Measurements from ENCODE around the gene MPPED2.
"Not testable (repeated sequence)": the region's sequence is repeated elsewhere in the genome, so short reads cannot be mapped to it uniquely, and the experiment has no call there.

MPPED2 gene

GRCh38 chr11:30578406-30578805 lies 7.7 kb downstream of the MPPED2 start:
- no peak for DNase-seq

DNA sequence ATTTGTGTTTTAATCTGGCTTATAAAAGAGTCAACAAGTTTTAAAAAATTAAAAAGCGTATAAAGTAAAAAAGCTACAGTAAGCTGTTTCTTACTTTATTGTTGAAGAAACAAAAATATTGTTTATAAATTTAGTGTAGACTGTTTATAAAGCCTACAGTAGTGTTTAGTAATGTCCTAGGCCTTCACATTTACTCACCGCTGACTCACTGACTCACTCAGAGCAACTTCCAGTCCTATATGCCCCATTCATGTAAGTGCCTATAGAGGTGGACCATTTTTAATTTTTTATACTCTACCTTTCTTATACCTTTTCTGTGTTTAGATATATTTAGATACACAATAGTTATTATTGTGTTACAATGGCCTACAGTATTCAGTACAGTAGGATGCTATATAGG lies 12.2 kb downstream of the MPPED2 start:
- DNase-seq: no peak

- no peak for DNase-seq
These were observed 17.2 kb downstream of the MPPED2 start for GRCh38 chr11:30568931-30569330.

GRCh38 chr11:30567644-30568043 lies 18.5 kb downstream of the MPPED2 start:
- no peak for DNase-seq

GRCh38 chr11:30567120-30567519 lies 19.0 kb downstream of the MPPED2 start:
- DNase-seq: no peak

GRCh38 chr11:30566482-30566881 lies 19.7 kb downstream of the MPPED2 start:
- DNase-seq: no peak

DNA sequence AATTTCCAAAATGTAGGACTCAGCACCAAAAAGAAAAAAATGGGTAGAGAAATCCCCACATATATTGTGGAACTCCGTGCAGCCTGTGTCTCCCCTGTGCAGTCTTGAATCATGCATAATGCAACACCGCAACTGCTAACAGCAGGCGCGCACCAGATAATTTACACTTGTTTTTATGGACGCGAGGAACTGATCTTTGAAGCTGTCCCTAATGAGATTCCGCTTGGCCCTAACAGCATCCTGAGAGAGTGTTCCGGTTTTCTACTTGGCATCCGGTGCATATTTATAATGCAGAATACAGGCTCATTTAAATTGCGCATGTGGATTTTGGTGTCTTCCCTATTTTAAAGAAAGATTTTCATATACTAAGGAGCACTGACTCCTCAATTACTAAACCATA lies 21.1 kb downstream of the MPPED2 start:
- no peak for DNase-seq

- DNase-seq: no peak
These were observed 24.3 kb downstream of the MPPED2 start for GRCh38 chr11:30561691-30562415.

DNA sequence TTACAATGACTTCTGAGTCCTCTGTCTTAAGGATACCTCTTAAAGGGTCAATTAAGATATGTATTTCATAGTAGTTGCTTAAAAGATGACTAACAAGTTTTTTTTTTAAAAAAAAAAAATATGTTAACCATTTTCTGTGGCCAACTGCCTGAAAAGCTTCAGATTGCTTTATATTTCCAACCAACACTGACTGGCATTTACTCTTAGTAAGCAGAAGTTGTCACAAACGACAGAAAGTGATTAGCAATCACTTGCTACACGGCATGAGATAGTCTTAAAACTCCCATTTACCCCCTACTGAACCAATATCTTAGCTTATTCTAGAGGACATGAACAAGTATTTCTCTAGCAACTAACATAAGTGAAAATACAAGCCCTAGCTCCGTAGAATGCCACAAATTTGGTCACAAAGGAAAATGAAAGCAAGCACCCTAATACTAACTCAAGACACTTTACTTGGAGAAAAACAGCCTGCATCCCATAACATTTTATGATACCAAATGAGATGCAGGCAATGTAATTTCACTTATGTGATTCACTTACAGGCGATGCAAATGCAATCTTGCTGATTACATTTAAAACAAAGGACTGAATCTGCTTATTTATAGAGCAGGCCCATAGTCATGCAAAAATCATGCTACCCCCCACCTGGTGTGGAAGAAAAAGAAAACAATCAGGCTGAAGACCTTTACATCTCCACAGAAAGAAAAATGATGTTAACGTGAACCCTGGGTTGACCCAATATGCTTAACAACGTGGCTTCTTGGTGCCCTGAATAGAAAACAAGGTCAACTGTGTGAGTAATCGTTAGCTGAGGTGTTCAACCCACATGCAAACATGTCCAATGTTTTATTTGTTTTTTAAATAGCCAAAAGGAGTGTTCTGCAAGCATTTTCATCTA lies 25.7 kb downstream of the MPPED2 start:
- DNase-seq: no peak

- DNase-seq: no peak
These were observed 27.1 kb downstream of the MPPED2 start for GRCh38 chr11:30559004-30559403.

DNA sequence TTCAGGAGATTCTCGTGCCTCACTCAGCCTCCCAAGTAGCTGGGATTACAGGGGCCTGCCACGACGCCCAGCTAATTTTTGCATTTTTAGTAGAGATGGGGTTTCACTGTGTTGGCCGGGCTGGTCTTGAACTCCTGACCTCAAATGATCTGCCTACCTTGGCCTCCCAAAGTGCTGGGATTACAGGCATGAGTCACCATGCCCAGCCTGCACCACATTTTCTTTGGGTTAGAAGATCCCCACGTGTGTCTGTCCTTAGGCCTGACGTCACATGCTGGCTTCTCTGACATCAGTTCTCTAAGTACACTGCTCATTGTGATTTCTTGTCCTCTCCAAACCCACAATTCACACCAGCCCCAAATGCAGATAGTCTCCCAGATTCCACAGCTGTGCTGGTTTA lies 31.6 kb downstream of the MPPED2 start:
- not testable (repeated sequence) for DNase-seq

DNA sequence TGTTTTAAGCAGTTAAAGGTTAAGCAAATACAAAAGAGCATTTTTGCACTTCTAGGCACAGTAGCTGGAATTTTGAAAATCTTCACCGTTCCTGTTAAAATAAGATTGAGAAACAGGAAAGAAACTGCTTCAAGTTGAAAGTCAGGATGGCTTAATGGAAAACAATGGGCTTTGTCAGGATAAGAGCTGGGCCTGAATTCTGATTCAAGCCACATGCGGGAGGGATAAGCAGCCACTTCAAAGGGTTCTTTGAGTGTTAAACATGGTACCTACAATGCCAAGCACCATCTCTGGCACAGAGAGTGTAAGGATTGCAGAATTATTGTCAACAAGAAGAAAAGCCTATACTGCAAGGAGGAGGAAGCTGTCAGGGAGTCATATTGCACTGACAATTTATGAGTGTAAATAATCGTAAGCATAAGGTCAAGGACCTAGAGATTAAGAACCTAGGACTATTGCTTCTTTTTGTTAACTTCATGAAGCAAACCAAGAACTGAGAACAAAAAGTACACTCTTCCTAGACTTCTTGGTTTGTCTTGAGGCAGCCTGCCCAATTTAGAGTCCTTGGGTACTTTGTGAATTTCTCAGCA lies 32.5 kb downstream of the MPPED2 start:
- no peak for DNase-seq

- DNase-seq: no peak
These were observed 33.3 kb downstream of the MPPED2 start for GRCh38 chr11:30552839-30553238.

GRCh38 chr11:30550022-30550542 lies 36.1 kb downstream of the MPPED2 start:
- no peak for DNase-seq

DNA sequence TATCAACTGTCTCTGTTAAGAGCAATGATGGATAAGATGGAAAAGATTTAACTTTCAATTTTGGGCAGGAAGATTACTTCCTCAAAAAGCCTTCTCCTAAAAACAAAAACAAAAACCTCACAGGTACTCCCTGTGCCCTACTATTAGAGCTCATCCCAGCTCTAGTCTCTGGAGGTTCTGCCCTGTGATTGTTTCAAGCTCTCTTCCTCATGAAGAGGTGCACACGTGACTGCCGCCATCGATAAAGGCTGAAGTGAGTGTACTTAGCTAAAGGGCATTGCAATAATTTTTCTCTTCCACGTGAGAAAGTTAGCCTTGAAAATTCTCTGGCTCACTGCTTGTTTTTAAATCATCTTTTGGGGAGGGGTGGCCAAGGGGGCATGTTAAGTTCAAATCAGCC lies 36.6 kb downstream of the MPPED2 start:
- DNase-seq: no peak

GRCh38 chr11:30546334-30546733 lies 39.8 kb downstream of the MPPED2 start:
- no peak for DNase-seq

DNA sequence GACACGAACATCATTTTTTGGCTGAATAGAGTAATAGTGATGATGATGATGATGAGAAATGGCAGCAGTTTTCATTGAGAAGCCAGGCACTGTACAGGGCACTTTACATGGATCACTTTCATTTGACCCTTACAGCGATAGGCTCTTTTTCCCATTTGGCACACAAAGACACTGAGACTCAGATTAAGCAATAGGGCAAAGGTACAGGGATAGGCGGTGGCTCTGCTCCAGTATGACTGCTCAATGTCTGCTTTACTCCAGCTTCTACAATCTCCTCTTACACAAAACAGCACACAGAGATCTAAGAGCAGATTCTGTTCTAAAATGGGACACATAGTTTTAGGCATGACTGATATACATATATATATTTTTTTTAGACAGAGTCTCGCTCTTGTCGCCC lies 40.6 kb downstream of the MPPED2 start:
- DNase-seq: no peak

DNA sequence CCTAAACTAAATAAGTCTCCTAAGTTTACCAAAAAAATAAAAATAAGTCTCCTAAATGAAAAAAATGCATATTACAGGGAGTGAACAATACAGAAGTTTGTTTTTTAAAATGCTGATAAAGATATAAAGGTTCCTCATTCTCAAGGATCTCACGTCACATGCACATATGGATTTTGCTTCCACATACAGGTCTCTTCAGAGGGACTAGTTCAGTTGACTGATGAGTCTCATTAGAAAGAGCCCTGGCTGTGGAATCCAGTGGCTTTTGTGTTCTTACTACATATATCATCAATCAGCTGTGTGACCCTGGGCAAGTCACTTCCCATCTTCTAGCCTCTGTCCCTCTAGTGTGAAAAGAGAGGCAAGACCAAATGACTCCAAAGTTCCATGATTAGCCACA lies 43.1 kb downstream of the MPPED2 start:
- no peak for DNase-seq

DNA sequence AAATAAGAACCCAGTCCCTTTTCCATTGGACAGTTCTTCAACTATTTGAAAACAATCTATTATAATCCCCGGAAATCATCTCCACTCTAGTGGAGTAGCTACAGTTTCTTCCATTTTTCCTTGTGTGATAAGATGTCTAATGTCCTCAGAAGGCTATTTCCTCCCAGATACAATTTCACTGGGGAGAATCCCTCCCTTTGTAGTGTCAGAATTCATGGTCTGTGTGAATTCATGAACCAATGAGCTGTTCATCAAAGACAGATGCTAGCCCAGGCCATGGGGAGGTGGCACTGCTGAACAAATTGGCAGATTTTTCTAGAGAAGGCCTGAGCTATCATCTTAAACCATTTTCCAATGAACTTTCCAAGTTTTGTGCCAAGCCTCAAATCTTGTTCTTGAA lies 45.4 kb downstream of the MPPED2 start:
- no peak for DNase-seq

DNA sequence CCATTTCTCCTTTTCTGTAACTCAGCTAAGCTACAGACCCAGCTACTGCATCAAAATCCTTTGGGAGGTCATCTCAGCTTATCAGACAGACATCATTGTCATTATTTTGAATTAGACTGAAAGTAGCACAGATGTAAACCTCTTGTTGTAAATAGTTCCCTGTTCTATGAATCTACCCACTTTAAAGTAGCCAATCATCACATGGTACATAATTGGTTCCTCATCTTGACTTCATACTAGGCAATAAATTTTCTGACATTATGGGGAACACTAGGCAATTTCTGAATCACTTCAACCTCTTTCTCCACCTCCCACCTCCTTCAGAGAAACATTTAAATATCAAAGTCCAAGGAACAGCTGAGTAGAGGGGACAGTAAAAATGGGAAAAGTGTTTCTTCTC lies 47.9 kb downstream of the MPPED2 start:
- DNase-seq: no peak

DNA sequence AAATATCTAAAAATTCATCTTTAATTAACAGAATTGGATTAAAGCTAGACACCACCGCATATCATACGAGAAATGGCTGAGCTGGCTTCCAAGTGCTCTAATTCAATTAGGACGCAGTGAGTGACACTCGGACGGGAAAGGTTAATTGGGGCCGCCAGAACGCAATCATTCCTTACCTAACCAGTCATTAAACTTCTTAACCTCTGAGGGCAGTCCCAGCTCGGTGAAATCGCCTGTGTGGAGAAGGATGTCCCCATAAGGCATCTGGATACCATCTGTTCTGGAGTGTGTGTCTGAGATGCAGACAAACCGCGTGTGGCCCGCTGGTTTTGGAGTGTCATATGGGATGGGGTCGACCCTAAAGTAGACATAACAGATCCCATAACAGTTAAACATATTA lies 50.3 kb downstream of the MPPED2 start:
- peak; percentile 28 for DNase-seq

DNA sequence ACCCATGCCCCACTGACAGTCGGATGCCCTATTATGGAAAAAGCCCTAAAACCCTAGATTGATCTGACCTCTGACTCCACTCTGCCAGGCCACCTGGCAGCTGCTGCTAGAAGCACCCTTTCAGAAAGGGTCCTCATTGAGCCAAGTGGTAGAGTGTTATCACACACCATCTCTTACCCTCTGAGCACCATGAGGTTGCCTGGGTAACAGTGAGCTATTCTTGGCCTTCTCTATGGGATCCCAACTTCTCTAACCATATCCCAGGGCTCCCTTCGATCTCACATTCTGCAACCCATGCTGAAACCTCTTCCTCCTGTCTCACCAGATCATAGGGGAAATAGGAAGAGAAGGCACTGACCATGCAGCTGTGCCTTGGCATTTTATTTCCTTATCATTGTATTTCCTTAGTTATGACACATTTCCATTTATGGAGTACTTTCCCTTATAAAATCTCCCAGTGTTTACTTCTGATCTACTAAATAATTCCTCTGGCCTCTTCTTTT lies 52.7 kb downstream of the MPPED2 start:
- no peak for DNase-seq

DNA sequence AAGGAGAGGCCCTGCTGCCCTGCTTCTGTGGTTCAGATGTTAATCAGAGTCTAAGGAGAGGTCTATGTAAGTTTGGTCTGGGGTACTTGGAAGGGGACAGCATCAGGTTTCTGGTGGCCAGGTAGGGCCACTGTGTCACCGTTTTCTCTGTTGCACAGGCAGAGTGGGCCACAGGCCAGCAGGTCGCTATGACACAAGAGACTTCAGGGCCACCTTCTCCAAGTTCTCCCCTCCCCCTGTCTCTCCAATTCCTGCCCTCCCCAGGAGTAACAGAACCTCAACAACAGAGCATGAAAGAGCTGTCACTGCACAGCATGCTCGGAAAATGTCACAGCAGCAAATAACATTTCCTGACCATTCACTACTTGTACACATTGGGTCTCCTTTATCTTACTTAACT lies 58.6 kb downstream of the MPPED2 start:
- DNase-seq: no peak

Data from retina (tissue), 1 donor.